ENCODE results near the gene PDP2. TPM values are rescaled to one million over a fixed set of nuclear protein-coding genes. Genes with fewer than 3 reads are reported as not detected.

The PDP2 gene
- total RNA-seq, 1 donor from 2014 or later: 11.3 TPM

DNA sequence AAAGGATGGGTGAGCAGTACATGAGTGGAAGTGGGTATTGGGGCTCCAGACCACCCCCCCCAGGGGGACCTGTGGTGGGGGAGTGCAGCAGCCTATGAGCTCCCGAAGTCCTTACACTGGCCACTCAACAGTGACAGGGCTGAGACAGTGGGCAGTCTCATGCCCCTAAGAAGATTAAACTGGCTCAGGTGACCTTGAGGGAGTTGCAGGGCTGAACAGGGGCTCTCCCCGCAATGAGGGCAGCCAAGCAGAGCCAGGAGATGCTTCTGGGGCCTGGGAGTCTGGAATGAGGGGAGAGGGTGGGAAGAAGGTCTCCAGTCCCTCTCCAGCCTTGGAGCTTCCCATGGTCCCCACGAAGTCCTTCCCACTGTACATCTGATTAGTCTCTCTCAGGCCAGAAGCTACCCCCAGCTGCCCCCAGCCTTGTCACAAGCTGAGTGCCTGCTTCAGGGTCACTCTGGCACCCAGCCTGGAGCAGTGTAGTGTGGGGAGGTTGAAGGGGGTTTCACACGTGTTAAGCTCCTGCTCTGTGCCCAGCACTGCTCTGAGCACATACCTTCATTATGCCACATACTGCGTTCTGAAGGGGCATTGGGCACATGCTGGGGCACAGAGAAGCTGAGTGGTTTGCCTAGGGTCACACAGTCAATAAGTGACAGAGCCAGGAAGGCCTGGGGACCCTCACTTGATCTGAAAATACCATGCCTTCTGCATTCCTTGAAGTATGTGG, 39.4 kb downstream of the PDP2 start:
- TF ChIP-seq CTCF (IDR thresholded peaks at IDR 0.05; ENCODE audit: unreplicated experiment): no peak
- no peak overlapping the region for H3K4me3 Mint-ChIP-seq (ENCODE audit: unreplicated experiment)
- H3K4me1 Mint-ChIP-seq (ENCODE audit: unreplicated experiment): no peaks in the 10 kb centered on the region
- no peak overlapping the region for H3K27ac Mint-ChIP-seq (ENCODE audit: unreplicated experiment)
- H3K9me3 Mint-ChIP-seq (ENCODE audit: unreplicated experiment): no peaks in the 10 kb centered on the region
- no peak for DNase-seq (ENCODE audit: low spot score)
- H3K36me3 Mint-ChIP-seq (ENCODE audit: low read depth, unreplicated experiment): no peaks in the 10 kb centered on the region
- peaks cover 9% of the 10 kb centered on the region for H3K27me3 Mint-ChIP-seq (ENCODE audit: unreplicated experiment)

GRCh38 chr16:66920299-66920590, 39.9 kb downstream of the PDP2 start:
- Mint-ChIP-seq H3K4me3 (ENCODE audit: unreplicated experiment) (no peak overlapping the region), H3K27ac (ENCODE audit: unreplicated experiment) (no peak overlapping the region)
- no peak for TF ChIP-seq CTCF (IDR thresholded peaks at IDR 0.05; ENCODE audit: unreplicated experiment)

GRCh38 chr16:66920924-66921680, 40.8 kb downstream of the PDP2 start:
- H3K36me3 Mint-ChIP-seq (ENCODE audit: low read depth, unreplicated experiment): no peaks in the 10 kb centered on the region
- H3K4me3 Mint-ChIP-seq (ENCODE audit: unreplicated experiment): no peak overlapping the region
- no peak overlapping the region for H3K27ac Mint-ChIP-seq (ENCODE audit: unreplicated experiment)
- no peaks in the 10 kb centered on the region for H3K4me1 Mint-ChIP-seq (ENCODE audit: unreplicated experiment)
- TF ChIP-seq CTCF (IDR thresholded peaks at IDR 0.05; ENCODE audit: unreplicated experiment): no peak
- H3K27me3 Mint-ChIP-seq (ENCODE audit: unreplicated experiment): peaks cover 15% of the 10 kb centered on the region
- no peaks in the 10 kb centered on the region for H3K9me3 Mint-ChIP-seq (ENCODE audit: unreplicated experiment)
- no peak for DNase-seq (ENCODE audit: low spot score)

More at GRCh38 chr16:66920299-66920590, 39.9 kb downstream of the PDP2 start:
- no peaks in the 10 kb centered on the region for H3K9me3 Mint-ChIP-seq (ENCODE audit: unreplicated experiment)
- no peaks in the 10 kb centered on the region for H3K36me3 Mint-ChIP-seq (ENCODE audit: low read depth, unreplicated experiment)
- peaks cover 10% of the 10 kb centered on the region for H3K27me3 Mint-ChIP-seq (ENCODE audit: unreplicated experiment)
- DNase-seq (ENCODE audit: low spot score): no peak
- no peaks in the 10 kb centered on the region for H3K4me1 Mint-ChIP-seq (ENCODE audit: unreplicated experiment)

GRCh38 chr16:66921729-66922450, 41.6 kb downstream of the PDP2 start:
- TF ChIP-seq CTCF (IDR thresholded peaks at IDR 0.05; ENCODE audit: unreplicated experiment): no peak
- H3K27ac Mint-ChIP-seq (ENCODE audit: unreplicated experiment): no peak overlapping the region
- no peaks in the 10 kb centered on the region for H3K36me3 Mint-ChIP-seq (ENCODE audit: low read depth, unreplicated experiment)
- H3K9me3 Mint-ChIP-seq (ENCODE audit: unreplicated experiment): no peaks in the 10 kb centered on the region
- H3K4me3 Mint-ChIP-seq (ENCODE audit: unreplicated experiment): no peak overlapping the region
- no peak for DNase-seq (ENCODE audit: low spot score)
- peaks cover 15% of the 10 kb centered on the region for H3K27me3 Mint-ChIP-seq (ENCODE audit: unreplicated experiment)
- H3K4me1 Mint-ChIP-seq (ENCODE audit: unreplicated experiment): no peaks in the 10 kb centered on the region
